ENCODE data around the gene CNTN4. TPM values are rescaled to one million over a fixed set of nuclear protein-coding genes. Genes with fewer than 3 reads are reported as not detected.

The CNTN4 gene
- total and polyA plus RNA-seq, 2 donors (not counting 3 experiments of a cell fraction or from before 2014, with no cell fraction given) = not detected

- Histone ChIP-seq H3K4me3 (replicated peaks in 1 of 3; ENCODE audit: insufficient read depth in 1 of 3, low read depth in 1 of 3, low read length in 3 of 3) (no peak overlapping the region), H3K27me3 (ENCODE audit: control insufficient read depth in 2 of 2, insufficient read depth in 2 of 2, low read length in 2 of 2) (no peaks in the 10 kb centered on the region), H3K9me3 (replicated peaks; ENCODE audit: control insufficient read depth, insufficient read depth, low read length) (peaks cover 3% of the 10 kb centered on the region), H3K4me2 (ENCODE audit: insufficient read depth, low read length) (no peak overlapping the region), H3K79me2 (ENCODE audit: control insufficient read depth, insufficient read depth, low read length) (no peaks in the 10 kb centered on the region), H3K9me1 (replicated peaks; ENCODE audit: control insufficient read depth, extremely low read depth, insufficient read depth, low read length) (no peaks in the 10 kb centered on the region), H3K9ac (replicated peaks; ENCODE audit: extremely low read depth, insufficient read depth, low read length) (no peak overlapping the region), H3K36me3 (ENCODE audit: control insufficient read depth in 2 of 2, extremely low read depth in 1 of 2, insufficient read depth in 2 of 2, low read length in 2 of 2) (no peaks in the 10 kb centered on the region), H2AFZ (ENCODE audit: low read depth, low read length) (no peak overlapping the region), H4K20me1 (replicated peaks; ENCODE audit: control insufficient read depth, extremely low read depth, insufficient read depth, low read length) (no peaks in the 10 kb centered on the region), H3K4me1 (ENCODE audit: control insufficient read depth, extremely low read depth, insufficient read depth, low read length) (no peaks in the 10 kb centered on the region), H3K27ac (ENCODE audit: insufficient read depth, low read depth, low read length) (no peak overlapping the region)
- FAIRE-seq = no peak
- no peak for TF ChIP-seq JUN (IDR thresholded peaks at IDR 0.05; ENCODE audit: borderline replicate concordance, insufficient read depth, insufficient read length, low read depth)
- TF ChIP-seq FOS (IDR thresholded peaks at IDR 0.05; ENCODE audit: borderline replicate concordance, insufficient read depth, low read length) = no peak
- TF ChIP-seq MAX (IDR thresholded peaks at IDR 0.05; ENCODE audit: insufficient read depth, insufficient read length) = no peak
- TF ChIP-seq POLR2AphosphoS5 (IDR thresholded peaks at IDR 0.05; ENCODE audit: insufficient read depth, low read depth, low read length) = no peak
- TF ChIP-seq EZH2 (IDR thresholded peaks at IDR 0.05; ENCODE audit: borderline replicate concordance, low read depth, low read length, severe bottlenecking) = no peak
- no peak for TF ChIP-seq GATA2 (IDR thresholded peaks at IDR 0.05; ENCODE audit: insufficient read depth, insufficient read length, low read depth, low read length)
- TF ChIP-seq POLR2A (IDR thresholded peaks at IDR 0.05; ENCODE audit: low read depth, low read length) = no peak
- CTCF ChIA-PET = no interaction called here
- POLR2A ChIA-PET = no interaction called here
- intact Hi-C loops (cut with micrococcal nuclease) = no loop called here
- dilution Hi-C loops (cut with MboI; ENCODE audit: extremely low pct_ligation_motif_present, low sequenced_read_pairs) = no loop called here
- no TSS peak for BruUV-seq (replicated peaks)
- no peak for DNase-seq (ENCODE audit: low read depth, low spot score)
Measured at GRCh38 chr3:2659896-2660295, 561.2 kb downstream of the CNTN4 start.

DNA sequence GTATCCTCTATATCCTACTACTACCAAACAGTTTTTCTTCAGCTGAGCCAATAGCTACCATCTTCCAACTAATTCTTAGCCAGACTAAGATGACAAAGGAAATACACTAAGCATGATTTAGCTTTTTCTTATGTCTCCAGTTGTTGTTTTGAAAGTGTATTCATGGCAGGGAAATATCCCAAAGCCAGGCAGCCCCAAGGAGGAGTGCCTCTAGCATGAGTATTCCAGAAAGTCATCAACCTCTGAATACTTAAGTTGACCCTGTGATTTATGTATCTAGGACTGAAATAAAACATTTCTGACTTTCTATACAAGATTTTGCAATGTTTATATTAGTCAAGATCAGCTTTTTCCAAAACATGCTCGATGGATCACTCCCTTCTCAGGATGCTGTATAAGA, 562.4 kb downstream of the CNTN4 start:
- H3K9me3 ChIP-seq (replicated peaks; ENCODE audit: control insufficient read depth, insufficient read depth, low read length) = peaks cover 3% of the 10 kb centered on the region
- ChIA-PET POLR2A (no interaction called here), CTCF (no interaction called here)
- H3K4me2 ChIP-seq (ENCODE audit: insufficient read depth, low read length) = no peak overlapping the region
- H3K36me3 ChIP-seq (ENCODE audit: control insufficient read depth in 2 of 2, extremely low read depth in 1 of 2, insufficient read depth in 2 of 2, low read length in 2 of 2) = no peaks in the 10 kb centered on the region
- intact Hi-C loops (cut with micrococcal nuclease) (no loop called here), dilution Hi-C loops (cut with MboI; ENCODE audit: extremely low pct_ligation_motif_present, low sequenced_read_pairs) (no loop called here)
- no peak overlapping the region for H3K27ac ChIP-seq (ENCODE audit: insufficient read depth, low read depth, low read length)
- no peaks in the 10 kb centered on the region for H4K20me1 ChIP-seq (replicated peaks; ENCODE audit: control insufficient read depth, extremely low read depth, insufficient read depth, low read length)
- no peaks in the 10 kb centered on the region for H3K27me3 ChIP-seq (ENCODE audit: control insufficient read depth in 2 of 2, insufficient read depth in 2 of 2, low read length in 2 of 2)
- DNase-seq (ENCODE audit: low read depth, low spot score) (no peak), FAIRE-seq (no peak)
- no TSS peak for BruUV-seq (replicated peaks)
- no peak overlapping the region for H2AFZ ChIP-seq (ENCODE audit: low read depth, low read length)
- H3K9ac ChIP-seq (replicated peaks; ENCODE audit: extremely low read depth, insufficient read depth, low read length) = no peak overlapping the region
- no peak for TF ChIP-seq JUN (IDR thresholded peaks at IDR 0.05; ENCODE audit: borderline replicate concordance, insufficient read depth, insufficient read length, low read depth)
- TF ChIP-seq POLR2AphosphoS5 (IDR thresholded peaks at IDR 0.05; ENCODE audit: insufficient read depth, low read depth, low read length) = no peak
- TF ChIP-seq CTCF (IDR thresholded peaks at IDR 0.05; ENCODE audit: extremely low read depth in 1 of 2, insufficient read depth in 1 of 2, low read depth in 1 of 2, low read length in 2 of 2) = no peak
- no peak for TF ChIP-seq MAX (IDR thresholded peaks at IDR 0.05; ENCODE audit: insufficient read depth, insufficient read length)
- TF ChIP-seq GATA2 (IDR thresholded peaks at IDR 0.05; ENCODE audit: insufficient read depth, insufficient read length, low read depth, low read length) = no peak
- no peak for TF ChIP-seq POLR2A (IDR thresholded peaks at IDR 0.05; ENCODE audit: low read depth, low read length)
- no peak for TF ChIP-seq MYC (IDR thresholded peaks at IDR 0.05; ENCODE audit: low read depth, low read length)
- no peak for TF ChIP-seq EZH2 (IDR thresholded peaks at IDR 0.05; ENCODE audit: borderline replicate concordance, low read depth, low read length, severe bottlenecking)
- no peaks in the 10 kb centered on the region for H3K4me1 ChIP-seq (ENCODE audit: control insufficient read depth, extremely low read depth, insufficient read depth, low read length)
- H3K79me2 ChIP-seq (ENCODE audit: control insufficient read depth, insufficient read depth, low read length) = no peaks in the 10 kb centered on the region
- no peak overlapping the region for H3K4me3 ChIP-seq (replicated peaks in 1 of 3; ENCODE audit: insufficient read depth in 1 of 3, low read depth in 1 of 3, low read length in 3 of 3)
- no peaks in the 10 kb centered on the region for H3K9me1 ChIP-seq (replicated peaks; ENCODE audit: control insufficient read depth, extremely low read depth, insufficient read depth, low read length)

All from endothelial cell of umbilical vein (primary cell).